ENCODE measurements around the gene EVL. TPM values are rescaled to one million over a fixed set of nuclear protein-coding genes. Genes with fewer than 3 reads are reported as not detected.

The EVL gene
- total RNA-seq, 2 donors from 2014 or later = 109 to 232 TPM

DNA sequence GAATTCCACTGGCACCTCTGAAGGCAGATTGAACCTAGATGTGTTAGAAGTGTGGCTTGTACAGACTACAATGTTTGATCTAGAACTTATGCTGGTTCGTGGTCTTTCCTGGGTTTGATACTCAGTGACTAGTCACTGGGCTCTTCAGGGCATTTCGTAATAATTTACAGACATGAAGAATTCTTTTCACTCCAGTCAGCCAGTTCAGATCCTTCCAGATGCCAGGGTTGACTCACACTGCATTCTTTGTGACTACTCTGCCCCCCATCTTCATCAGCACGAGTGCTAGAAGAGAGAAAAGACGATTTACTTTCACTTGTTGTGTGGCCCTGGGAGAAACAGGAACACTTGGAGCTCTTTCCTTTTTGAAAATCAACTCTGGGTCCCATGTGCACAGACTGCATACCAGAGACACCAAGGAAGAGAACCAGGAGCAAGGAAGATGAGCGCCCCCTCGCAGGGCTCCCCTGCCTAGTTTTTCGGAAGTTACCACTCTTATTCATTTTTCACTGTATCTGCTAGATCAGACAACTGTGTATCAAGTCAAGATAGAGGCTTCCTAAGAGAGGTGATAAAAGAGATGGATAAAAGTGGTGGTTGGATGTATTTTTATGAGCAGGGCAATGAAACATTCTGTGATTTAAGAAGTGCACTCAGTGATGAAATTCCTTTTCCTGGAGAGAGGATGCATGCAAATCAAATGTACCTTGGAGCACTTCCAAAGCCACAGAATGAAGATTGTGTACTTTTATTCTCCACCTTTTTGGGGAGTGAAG lies 33.5 kb upstream of the EVL start:
- Mint-ChIP-seq H3K27ac (peak overlapping the region in 1 of 2 donors; percentile 44), H3K4me3 (no peak overlapping the region), H3K27me3 (no peaks in the 10 kb centered on the region), H3K4me1 (ENCODE audit: low read depth in 2 of 2) (peaks cover 6 to 14% of the 10 kb centered on the region in 2 donors), H3K9me3 (no peaks in the 10 kb centered on the region), H3K36me3 (no peaks in the 10 kb centered on the region)
- ATAC-seq = peak in 1 of 2 donors; percentile 38
- no peak for DNase-seq (ENCODE audit: low spot score)

DNA sequence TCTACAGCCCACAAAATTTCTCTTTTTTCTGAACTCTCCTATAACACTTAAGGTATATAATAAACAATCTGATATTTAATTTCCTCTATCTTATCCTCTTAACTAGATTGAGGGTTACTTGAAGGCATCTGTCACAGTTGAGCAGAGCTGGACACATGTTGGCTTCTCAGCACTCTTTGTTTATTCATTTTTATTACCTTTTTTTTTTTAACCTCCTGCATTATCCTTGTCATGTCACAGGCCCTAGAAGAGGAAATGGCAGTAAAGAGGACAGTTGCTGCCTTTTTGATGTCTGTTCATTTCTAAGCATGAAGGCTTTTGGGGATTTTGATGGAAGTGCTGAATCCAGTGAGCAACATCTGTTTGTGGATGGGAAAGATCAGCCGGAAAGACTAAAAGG lies 32.5 kb upstream of the EVL start:
- Mint-ChIP-seq H3K4me1 (ENCODE audit: low read depth in 2 of 2) (peaks cover 6 to 14% of the 10 kb centered on the region in 2 donors), H3K9me3 (no peaks in the 10 kb centered on the region), H3K4me3 (no peak overlapping the region), H3K36me3 (no peaks in the 10 kb centered on the region), H3K27ac (no peak overlapping the region), H3K27me3 (no peaks in the 10 kb centered on the region)
- ATAC-seq = no peak
- no peak for DNase-seq (ENCODE audit: low spot score)

DNA sequence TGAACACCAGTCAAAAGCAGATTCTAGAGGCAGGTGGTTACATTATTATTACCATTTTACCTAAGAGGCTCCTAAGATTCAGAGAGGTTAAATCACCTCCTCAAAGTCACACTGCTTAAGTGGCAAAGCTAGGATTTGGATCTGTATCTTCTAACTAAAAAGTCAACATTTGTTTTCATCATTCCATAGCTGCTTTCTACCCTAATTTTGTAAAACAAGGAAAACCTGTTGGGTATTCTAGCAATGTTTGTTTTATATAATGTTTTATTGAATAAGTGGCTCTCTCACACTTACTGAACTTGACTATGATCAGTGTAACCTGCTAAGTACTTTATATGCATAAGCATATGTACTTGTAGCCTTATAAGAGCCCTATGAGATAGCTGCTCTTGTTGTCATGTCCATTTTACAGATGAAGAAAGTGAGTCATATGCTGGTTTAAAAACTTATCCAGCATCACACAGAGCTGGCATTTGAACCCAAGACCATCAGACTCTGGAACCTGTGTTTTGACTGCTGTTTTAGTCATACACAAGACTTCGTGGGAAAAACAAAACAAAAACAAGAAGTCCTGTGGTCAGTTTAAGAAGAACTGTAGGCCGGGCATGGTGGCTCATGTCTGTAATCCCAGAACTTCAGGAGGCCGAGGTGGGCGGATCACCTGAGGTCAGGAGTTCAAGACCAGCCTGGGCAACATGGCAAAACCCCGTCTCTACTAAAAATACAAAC lies 31.7 kb upstream of the EVL start:
- Mint-ChIP-seq H3K36me3 (no peaks in the 10 kb centered on the region), H3K27ac (no peak overlapping the region), H3K4me1 (ENCODE audit: low read depth in 2 of 2) (peaks cover 6 to 14% of the 10 kb centered on the region in 2 donors), H3K27me3 (no peaks in the 10 kb centered on the region), H3K9me3 (no peaks in the 10 kb centered on the region), H3K4me3 (no peak overlapping the region)
- no peak for DNase-seq (ENCODE audit: low spot score)
- no peak for ATAC-seq

GRCh38 chr14:100034468-100034867 lies 30.8 kb upstream of the EVL start:
- no peak overlapping the region for H3K27ac Mint-ChIP-seq
- no peak for ATAC-seq
- H3K36me3 Mint-ChIP-seq = no peaks in the 10 kb centered on the region
- H3K27me3 Mint-ChIP-seq = no peaks in the 10 kb centered on the region
- DNase-seq (ENCODE audit: low spot score) = no peak
- no peak overlapping the region for H3K4me3 Mint-ChIP-seq
- no peaks in the 10 kb centered on the region for H3K9me3 Mint-ChIP-seq
- peaks cover 6 to 14% of the 10 kb centered on the region in 2 donors for H3K4me1 Mint-ChIP-seq (ENCODE audit: low read depth in 2 of 2)

DNA sequence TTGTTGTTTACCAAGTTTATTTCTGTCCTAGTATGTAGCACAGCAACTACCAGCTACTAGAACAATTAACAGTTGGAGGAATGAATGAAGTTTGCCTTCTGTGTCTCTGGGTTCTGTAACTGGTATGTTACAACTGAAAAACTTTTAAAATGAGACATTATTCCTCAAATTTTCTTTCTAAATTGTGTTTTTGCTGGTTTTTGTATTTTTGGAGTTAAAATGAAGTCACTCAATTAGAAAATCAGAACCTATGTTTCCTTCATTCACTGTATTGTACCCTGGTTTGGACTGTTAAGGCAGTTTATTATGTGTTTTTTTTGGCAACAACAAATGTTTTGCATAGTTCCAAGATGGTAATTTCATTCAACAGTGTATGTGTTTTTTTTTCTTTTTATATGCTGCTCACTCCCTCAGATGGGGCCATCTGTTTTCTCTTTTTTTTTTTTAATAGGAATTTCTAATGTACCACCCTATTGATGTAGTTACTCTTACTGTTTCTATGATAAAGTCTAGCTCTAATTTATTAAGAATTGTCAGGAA lies 30.2 kb upstream of the EVL start:
- no peak overlapping the region for H3K4me3 Mint-ChIP-seq
- H3K9me3 Mint-ChIP-seq = no peaks in the 10 kb centered on the region
- H3K4me1 Mint-ChIP-seq (ENCODE audit: low read depth in 2 of 2) = peaks cover 7 to 14% of the 10 kb centered on the region in 2 donors
- no peaks in the 10 kb centered on the region for H3K27me3 Mint-ChIP-seq
- ATAC-seq (no peak), DNase-seq (ENCODE audit: low spot score) (no peak)
- H3K27ac Mint-ChIP-seq = no peak overlapping the region
- no peaks in the 10 kb centered on the region for H3K36me3 Mint-ChIP-seq

GRCh38 chr14:100035700-100036099 lies 29.5 kb upstream of the EVL start:
- Mint-ChIP-seq H3K9me3 (no peaks in the 10 kb centered on the region), H3K36me3 (no peaks in the 10 kb centered on the region), H3K27ac (no peak overlapping the region), H3K4me3 (no peak overlapping the region), H3K27me3 (no peaks in the 10 kb centered on the region), H3K4me1 (ENCODE audit: low read depth in 2 of 2) (peaks cover 14 to 21% of the 10 kb centered on the region in 2 donors)
- no peak for DNase-seq (ENCODE audit: low spot score)
- no peak for ATAC-seq

- peaks cover 13 to 14% of the 10 kb centered on the region in 2 donors for H3K4me1 Mint-ChIP-seq (ENCODE audit: low read depth in 2 of 2)
- no peaks in the 10 kb centered on the region for H3K27me3 Mint-ChIP-seq
- no peak overlapping the region for H3K4me3 Mint-ChIP-seq
- H3K9me3 Mint-ChIP-seq = no peaks in the 10 kb centered on the region
- ATAC-seq (no peak), DNase-seq (ENCODE audit: low spot score) (no peak)
- no peaks in the 10 kb centered on the region for H3K36me3 Mint-ChIP-seq
- peak overlapping the region in 1 of 2 donors; percentile 45 for H3K27ac Mint-ChIP-seq
Measured at GRCh38 chr14:100037353-100037752, 27.9 kb upstream of the EVL start.

DNA sequence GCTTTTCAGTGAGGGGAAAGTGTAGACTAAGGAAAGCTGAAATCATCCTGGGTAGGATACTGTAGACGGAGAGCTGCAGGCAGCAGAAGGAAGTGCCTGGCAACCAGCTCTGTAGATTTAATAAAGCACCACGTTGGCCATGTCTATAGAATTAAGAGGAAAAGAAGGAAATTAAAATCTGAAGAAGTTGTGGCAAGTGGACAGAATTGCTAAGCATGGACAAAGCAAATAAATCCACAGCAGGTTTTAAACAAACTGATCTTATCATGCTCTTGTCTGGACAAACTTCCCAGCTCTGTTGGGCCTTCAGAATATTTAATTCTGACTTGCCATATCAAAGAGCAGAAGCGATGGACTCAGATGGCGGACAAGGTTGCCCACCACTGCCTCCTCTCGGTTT lies 27.2 kb upstream of the EVL start:
- H3K27ac Mint-ChIP-seq = peak overlapping the region in 1 of 2 donors; percentile 45
- ATAC-seq (no peak), DNase-seq (ENCODE audit: low spot score) (no peak)
- no peaks in the 10 kb centered on the region for H3K36me3 Mint-ChIP-seq
- no peaks in the 10 kb centered on the region for H3K9me3 Mint-ChIP-seq
- H3K4me1 Mint-ChIP-seq (ENCODE audit: low read depth in 2 of 2) = peaks cover 13 to 16% of the 10 kb centered on the region in 2 donors
- H3K4me3 Mint-ChIP-seq = no peak overlapping the region
- H3K27me3 Mint-ChIP-seq = no peaks in the 10 kb centered on the region

DNA sequence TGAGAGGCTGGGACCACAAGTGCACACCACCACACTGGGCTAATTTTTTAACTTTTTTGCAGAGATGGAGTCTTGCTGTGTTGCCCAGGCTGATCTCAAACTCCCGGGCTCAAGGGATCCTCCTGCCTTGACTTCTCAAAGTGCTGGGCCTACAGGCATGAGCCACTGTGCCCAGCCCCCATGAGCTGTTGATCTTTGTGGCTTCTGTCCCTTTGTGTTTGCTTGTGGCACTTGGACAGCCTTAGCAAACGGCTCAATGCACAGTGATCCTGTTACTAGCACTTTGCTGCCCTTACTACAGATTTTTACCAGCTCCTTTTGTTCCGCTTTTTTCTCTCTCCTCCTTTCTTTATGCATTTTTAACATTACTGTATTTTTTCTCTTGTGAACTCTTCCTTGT lies 25.3 kb upstream of the EVL start:
- Mint-ChIP-seq H3K4me1 (ENCODE audit: low read depth in 2 of 2) (peaks cover 13 to 20% of the 10 kb centered on the region in 2 donors), H3K27me3 (no peaks in the 10 kb centered on the region), H3K4me3 (no peak overlapping the region), H3K36me3 (no peaks in the 10 kb centered on the region), H3K9me3 (no peaks in the 10 kb centered on the region), H3K27ac (peak overlapping the region in 1 of 2 donors; percentile 20)
- ATAC-seq (no peak), DNase-seq (ENCODE audit: low spot score) (no peak)

DNA sequence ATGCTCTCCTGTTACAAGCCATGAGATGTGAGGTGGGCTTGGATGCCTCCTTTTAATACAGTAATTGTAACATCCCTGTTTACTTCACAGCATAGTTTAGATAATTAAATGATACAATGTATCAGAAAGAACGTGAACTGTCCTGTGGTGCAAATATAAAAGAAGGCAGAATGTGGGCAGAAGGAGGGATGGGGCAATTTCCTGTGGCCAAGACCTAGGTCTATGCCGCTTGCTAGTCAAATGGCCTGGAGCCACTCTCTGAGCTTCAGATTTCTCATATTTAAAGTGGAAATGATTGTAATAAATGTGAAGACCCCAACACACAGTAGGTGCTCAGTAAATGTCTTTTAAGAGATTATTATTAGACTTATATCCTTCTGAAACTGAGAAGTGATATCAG lies 24.0 kb upstream of the EVL start:
- H3K36me3 Mint-ChIP-seq = no peaks in the 10 kb centered on the region
- H3K4me3 Mint-ChIP-seq = peak overlapping the region; percentile 10
- H3K27me3 Mint-ChIP-seq = no peaks in the 10 kb centered on the region
- no peaks in the 10 kb centered on the region for H3K9me3 Mint-ChIP-seq
- DNase-seq (ENCODE audit: low spot score) (no peak), ATAC-seq (peak in 1 of 2 donors; percentile 60)
- peaks cover 13 to 20% of the 10 kb centered on the region in 2 donors for H3K4me1 Mint-ChIP-seq (ENCODE audit: low read depth in 2 of 2)
- H3K27ac Mint-ChIP-seq = peak overlapping the region in 1 of 2 donors; percentile 72

DNA sequence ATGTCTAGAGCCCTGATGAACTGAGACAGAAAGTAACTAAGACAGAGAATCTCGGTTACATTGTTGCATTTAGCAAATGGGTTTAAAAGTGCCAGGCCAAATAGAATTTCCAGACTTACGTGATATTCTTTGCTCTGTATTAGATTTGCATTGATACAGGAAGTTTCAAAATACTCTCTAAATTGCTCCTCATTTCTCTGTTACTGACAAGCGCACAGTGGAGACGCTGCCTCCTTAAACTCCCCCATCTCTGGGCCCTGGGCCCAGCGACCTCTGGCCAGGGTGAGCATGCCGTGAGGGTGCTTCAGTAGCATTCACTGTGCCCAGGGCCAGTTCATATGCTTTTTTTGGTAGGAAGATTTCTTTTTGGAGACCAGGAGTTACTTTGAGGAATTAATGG lies 22.9 kb upstream of the EVL start:
- Mint-ChIP-seq H3K4me1 (ENCODE audit: low read depth in 2 of 2) (peaks cover 13 to 20% of the 10 kb centered on the region in 2 donors), H3K27ac (peak overlapping the region in 1 of 2 donors; percentile 83), H3K4me3 (no peak overlapping the region), H3K9me3 (no peaks in the 10 kb centered on the region), H3K36me3 (no peaks in the 10 kb centered on the region), H3K27me3 (no peaks in the 10 kb centered on the region)
- peak; percentile 44 to 61 for ATAC-seq
- DNase-seq (ENCODE audit: low spot score) = no peak

- Mint-ChIP-seq H3K36me3 (no peaks in the 10 kb centered on the region), H3K9me3 (no peaks in the 10 kb centered on the region), H3K27ac (peak overlapping the region in 1 of 2 donors; percentile 10), H3K4me1 (ENCODE audit: low read depth in 2 of 2) (peaks cover 23 to 27% of the 10 kb centered on the region in 2 donors), H3K4me3 (no peak overlapping the region), H3K27me3 (no peaks in the 10 kb centered on the region)
- ATAC-seq (no peak), DNase-seq (ENCODE audit: low spot score) (no peak)
Measured at GRCh38 chr14:100045642-100046344, 19.4 kb upstream of the EVL start.

GRCh38 chr14:100047600-100047999 lies 17.6 kb upstream of the EVL start:
- Mint-ChIP-seq H3K9me3 (no peaks in the 10 kb centered on the region), H3K4me1 (ENCODE audit: low read depth in 2 of 2) (peaks cover 17 to 18% of the 10 kb centered on the region in 2 donors), H3K27ac (no peak overlapping the region), H3K36me3 (no peaks in the 10 kb centered on the region), H3K27me3 (no peaks in the 10 kb centered on the region), H3K4me3 (no peak overlapping the region)
- DNase-seq (ENCODE audit: low spot score) = no peak
- ATAC-seq = no peak
